Lower leg skin (tissue), 3 donors: ENCODE results near the gene SPEG.

Experiments used
- POLR2A ChIP-seq, 2 donors: fragments of 450-650 bp; IDR thresholded peaks; one replicate each; pipeline ENCODE4 v1.6.1; 2016 to 2017; ENCODE audit warnings: antibody characterized with exemption in 2 of 2, mild to moderate bottlenecking in 1 of 2, moderate library complexity in 1 of 2
- TF ChIP-seq, protein P1 (sequence below), 3 donors: fragments of 450-650 bp; IDR thresholded peaks; one replicate each; pipeline ENCODE4 v1.5.1; 2016; ENCODE audit warnings: antibody characterized with exemption in 3 of 3, mild to moderate bottlenecking in 3 of 3, moderate library complexity in 2 of 3

DNA sequence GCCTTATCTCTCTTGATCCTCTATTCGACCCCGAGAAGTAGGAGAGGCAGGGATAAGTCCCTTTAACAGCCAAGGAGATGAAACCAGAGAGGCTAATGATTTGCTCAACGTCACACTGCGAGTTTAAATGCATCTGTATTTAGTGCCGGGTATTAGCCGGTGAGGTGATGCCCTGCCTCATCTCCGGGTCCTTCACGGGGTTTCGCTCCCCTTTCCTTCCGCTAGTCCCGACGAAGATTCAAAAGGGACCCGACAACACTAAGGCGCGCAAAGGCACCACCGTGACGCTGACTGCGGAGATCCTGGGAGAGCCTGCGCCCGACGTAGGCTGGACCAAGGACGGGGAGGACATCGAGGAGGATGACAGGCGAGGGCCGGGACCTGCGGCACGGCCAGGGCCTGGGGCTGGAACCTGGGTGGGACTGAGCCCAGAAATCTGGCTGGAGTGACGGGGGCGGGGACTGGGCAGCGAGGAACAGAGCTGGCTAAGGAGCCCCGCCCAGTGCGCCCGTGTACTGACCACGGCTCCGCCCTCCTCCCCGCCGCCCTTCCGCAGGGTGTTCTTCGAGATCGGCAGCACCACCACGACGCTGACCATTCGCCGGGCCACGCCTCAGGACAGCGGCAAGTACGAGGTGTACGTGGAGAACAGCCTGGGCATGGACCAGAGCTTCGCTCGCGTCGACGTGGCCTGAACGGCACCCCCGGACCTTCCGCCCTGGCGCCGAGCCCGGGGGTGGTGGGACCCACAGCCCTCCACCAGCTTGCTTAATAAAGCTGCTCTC lies 63.0 kb downstream of the SPEG start:
- TF ChIP-seq, protein P1, sequence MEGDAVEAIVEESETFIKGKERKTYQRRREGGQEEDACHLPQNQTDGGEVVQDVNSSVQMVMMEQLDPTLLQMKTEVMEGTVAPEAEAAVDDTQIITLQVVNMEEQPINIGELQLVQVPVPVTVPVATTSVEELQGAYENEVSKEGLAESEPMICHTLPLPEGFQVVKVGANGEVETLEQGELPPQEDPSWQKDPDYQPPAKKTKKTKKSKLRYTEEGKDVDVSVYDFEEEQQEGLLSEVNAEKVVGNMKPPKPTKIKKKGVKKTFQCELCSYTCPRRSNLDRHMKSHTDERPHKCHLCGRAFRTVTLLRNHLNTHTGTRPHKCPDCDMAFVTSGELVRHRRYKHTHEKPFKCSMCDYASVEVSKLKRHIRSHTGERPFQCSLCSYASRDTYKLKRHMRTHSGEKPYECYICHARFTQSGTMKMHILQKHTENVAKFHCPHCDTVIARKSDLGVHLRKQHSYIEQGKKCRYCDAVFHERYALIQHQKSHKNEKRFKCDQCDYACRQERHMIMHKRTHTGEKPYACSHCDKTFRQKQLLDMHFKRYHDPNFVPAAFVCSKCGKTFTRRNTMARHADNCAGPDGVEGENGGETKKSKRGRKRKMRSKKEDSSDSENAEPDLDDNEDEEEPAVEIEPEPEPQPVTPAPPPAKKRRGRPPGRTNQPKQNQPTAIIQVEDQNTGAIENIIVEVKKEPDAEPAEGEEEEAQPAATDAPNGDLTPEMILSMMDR (IDR thresholded peaks at IDR 0.05) = no peak
- TF ChIP-seq POLR2A (IDR thresholded peaks at IDR 0.05) = no peak
